ENCODE measurements around the gene POLA2. TPM values are rescaled to one million over a fixed set of nuclear protein-coding genes. Genes with fewer than 3 reads are reported as not detected.
"Not testable (repeated sequence)": the region's sequence is repeated elsewhere in the genome, so short reads cannot be mapped to it uniquely, and the experiment has no call there.

Gene POLA2
- total RNA-seq, 4 donors from 2014 or later, result 6.8 to 25.6 (median 13.1) TPM

- no peak for TF ChIP-seq CTCF (IDR thresholded peaks at IDR 0.05)
- TF ChIP-seq POLR2A (IDR thresholded peaks at IDR 0.05), result no peak
- DNase-seq, result no peak
- Histone ChIP-seq H3K9me3 (no peaks in the 10 kb centered on the region), H3K27ac (no peak overlapping the region), H3K4me1 (peaks cover 0 to 29% (median 0%) of the 10 kb centered on the region in 4 donors), H3K36me3 (peaks cover 0 to 6% (median 0%) of the 10 kb centered on the region in 3 donors), H3K27me3 (no peaks in the 10 kb centered on the region), H3K4me3 (no peak overlapping the region)
Measured at GRCh38 chr11:65327021-65327420, 65.3 kb downstream of the POLA2 start.

GRCh38 chr11:65329478-65329877 is 67.7 kb downstream of the POLA2 start:
- Histone ChIP-seq H3K36me3 (no peaks in the 10 kb centered on the region), H3K4me3 (no peak overlapping the region), H3K9me3 (no peaks in the 10 kb centered on the region), H3K27me3 (no peaks in the 10 kb centered on the region), H3K27ac (peak overlapping the region in 2 of 4 donors; percentile 9 to 26), H3K4me1 (peaks cover 0 to 27% (median 0%) of the 10 kb centered on the region in 4 donors)
- no peak for DNase-seq
- no peak for TF ChIP-seq POLR2A (IDR thresholded peaks at IDR 0.05)
- no peak for TF ChIP-seq CTCF (IDR thresholded peaks at IDR 0.05)

- Histone ChIP-seq H3K9me3 (no peaks in the 10 kb centered on the region), H3K4me3 (no peak overlapping the region), H3K27ac (peak overlapping the region in 2 of 4 donors; percentile 9 to 26), H3K27me3 (no peaks in the 10 kb centered on the region), H3K36me3 (no peaks in the 10 kb centered on the region), H3K4me1 (peaks cover 0 to 32% (median 2%) of the 10 kb centered on the region in 4 donors)
- peak in 2 of 3 donors; percentile 96 to 98 for DNase-seq
- TF ChIP-seq POLR2A (IDR thresholded peaks at IDR 0.05) (no peak), CTCF (IDR thresholded peaks at IDR 0.05) (peak; percentile 72 to 94 (median 88))
Measured at GRCh38 chr11:65329944-65330403, 68.2 kb downstream of the POLA2 start.

GRCh38 chr11:65330544-65330943 is 68.8 kb downstream of the POLA2 start:
- no peak for DNase-seq
- Histone ChIP-seq H3K4me1 (peaks cover 3 to 38% (median 4%) of the 10 kb centered on the region in 4 donors), H3K4me3 (no peak overlapping the region), H3K27ac (no peak overlapping the region), H3K27me3 (no peaks in the 10 kb centered on the region), H3K9me3 (no peaks in the 10 kb centered on the region), H3K36me3 (no peaks in the 10 kb centered on the region)
- TF ChIP-seq CTCF (IDR thresholded peaks at IDR 0.05) (no peak), POLR2A (IDR thresholded peaks at IDR 0.05) (no peak)

GRCh38 chr11:65332591-65332990 is 70.8 kb downstream of the POLA2 start:
- H3K36me3 ChIP-seq, H3K27me3 ChIP-seq, H3K9me3 ChIP-seq, DNase-seq, H3K4me3 ChIP-seq, H3K27ac ChIP-seq: not testable (repeated sequence)
- peaks cover 3 to 34% (median 4%) of the 10 kb centered on the region in 4 donors for H3K4me1 ChIP-seq

GRCh38 chr11:65334696-65335295 is 73.0 kb downstream of the POLA2 start:
- H3K9me3 ChIP-seq, result no peaks in the 10 kb centered on the region
- no peak for TF ChIP-seq CTCF (IDR thresholded peaks at IDR 0.05)
- TF ChIP-seq POLR2A (IDR thresholded peaks at IDR 0.05), result no peak
- DNase-seq, result no peak
- H3K4me1 ChIP-seq, result peaks cover 3 to 15% (median 4%) of the 10 kb centered on the region in 4 donors
- no peaks in the 10 kb centered on the region for H3K27me3 ChIP-seq
- H3K36me3 ChIP-seq, result peaks cover 0 to 12% (median 0%) of the 10 kb centered on the region in 3 donors
- peak overlapping the region in 1 of 4 donors; percentile 91 for H3K27ac ChIP-seq
- H3K4me3 ChIP-seq, result peak overlapping the region; percentile 74 to 95 (median 83)

Measured in Peyer's patch (tissue), 4 donors.